ENCODE data around the gene MBOAT1.

The MBOAT1 gene

GRCh38 chr6:20202699-20203302 lies 9.5 kb downstream of the MBOAT1 start:
- TF ChIP-seq TCF4 (CRISPR knock-in tag; IDR thresholded peaks at IDR 0.05; ENCODE audit: borderline replicate concordance) = no peak
- no peak for TF ChIP-seq ARNTL (CRISPR knock-in tag; IDR thresholded peaks at IDR 0.05; ENCODE audit: borderline replicate concordance, low read depth)
- no peak for TF ChIP-seq ZNF70 (CRISPR knock-in tag; IDR thresholded peaks at IDR 0.05)
- TF ChIP-seq ESRRG (CRISPR knock-in tag; IDR thresholded peaks at IDR 0.05) = no peak
- TF ChIP-seq OSR1 (CRISPR knock-in tag; IDR thresholded peaks at IDR 0.05) = no peak
- ATAC-seq = peak; percentile 40

- no peak for ATAC-seq
- TF ChIP-seq CSDC2 (CRISPR knock-in tag; IDR thresholded peaks at IDR 0.05) = no peak
- TF ChIP-seq ZNF565 (CRISPR knock-in tag; conservative IDR thresholded peaks at IDR 0.05; ENCODE audit: low read depth) = no peak
- TF ChIP-seq TCF4 (CRISPR knock-in tag; IDR thresholded peaks at IDR 0.05; ENCODE audit: borderline replicate concordance) = no peak
- TF ChIP-seq RARB (CRISPR knock-in tag; IDR thresholded peaks at IDR 0.05) = no peak
- no peak for TF ChIP-seq ZNF70 (CRISPR knock-in tag; IDR thresholded peaks at IDR 0.05)
- TF ChIP-seq SNAI2 (CRISPR knock-in tag; IDR thresholded peaks at IDR 0.05) = no peak
- TF ChIP-seq ZNF8 (CRISPR knock-in tag; IDR thresholded peaks at IDR 0.05) = no peak
- no peak for TF ChIP-seq GLIS3 (CRISPR knock-in tag; IDR thresholded peaks at IDR 0.05)
- TF ChIP-seq TSHZ2 (CRISPR knock-in tag; IDR thresholded peaks at IDR 0.05) = no peak
- no peak for TF ChIP-seq PATZ1 (CRISPR knock-in tag; IDR thresholded peaks at IDR 0.05; ENCODE audit: borderline replicate concordance)
Measured at GRCh38 chr6:20202324-20202658, 10.0 kb downstream of the MBOAT1 start.

GRCh38 chr6:20200761-20201630 lies 11.3 kb downstream of the MBOAT1 start:
- ATAC-seq = no peak
- TF ChIP-seq TCF4 (CRISPR knock-in tag; IDR thresholded peaks at IDR 0.05; ENCODE audit: borderline replicate concordance) = no peak
- no peak for TF ChIP-seq CREB5 (CRISPR knock-in tag; IDR thresholded peaks at IDR 0.05; ENCODE audit: low read depth)
- no peak for TF ChIP-seq GLIS3 (CRISPR knock-in tag; IDR thresholded peaks at IDR 0.05)
- TF ChIP-seq ESRRG (CRISPR knock-in tag; IDR thresholded peaks at IDR 0.05) = no peak
- TF ChIP-seq PPARA (CRISPR knock-in tag; IDR thresholded peaks at IDR 0.05; ENCODE audit: borderline replicate concordance) = no peak
- TF ChIP-seq CSRNP3 (CRISPR knock-in tag; IDR thresholded peaks at IDR 0.05) = no peak
- TF ChIP-seq ZFP3 (CRISPR knock-in tag; IDR thresholded peaks at IDR 0.05) = no peak
- no peak for TF ChIP-seq POU6F1 (CRISPR knock-in tag; IDR thresholded peaks at IDR 0.05; ENCODE audit: borderline replicate concordance, low read depth)
- no peak for TF ChIP-seq ISL1 (CRISPR knock-in tag; IDR thresholded peaks at IDR 0.05)
- TF ChIP-seq ARNTL (CRISPR knock-in tag; IDR thresholded peaks at IDR 0.05; ENCODE audit: borderline replicate concordance, low read depth) = no peak
- no peak for TF ChIP-seq ZNF8 (CRISPR knock-in tag; IDR thresholded peaks at IDR 0.05)
- no peak for TF ChIP-seq PATZ1 (CRISPR knock-in tag; IDR thresholded peaks at IDR 0.05; ENCODE audit: borderline replicate concordance)
- TF ChIP-seq ZFP30 (CRISPR knock-in tag; IDR thresholded peaks at IDR 0.05) = no peak
- TF ChIP-seq ZC3H10 (CRISPR knock-in tag; IDR thresholded peaks at IDR 0.05) = no peak
- TF ChIP-seq BACH2 (CRISPR knock-in tag; IDR thresholded peaks at IDR 0.05; ENCODE audit: borderline replicate concordance) = no peak
- TF ChIP-seq TSHZ2 (CRISPR knock-in tag; IDR thresholded peaks at IDR 0.05) = no peak
- no peak for TF ChIP-seq ZNF70 (CRISPR knock-in tag; IDR thresholded peaks at IDR 0.05)
- TF ChIP-seq ZNF565 (CRISPR knock-in tag; conservative IDR thresholded peaks at IDR 0.05; ENCODE audit: low read depth) = no peak

All from SK-N-SH treated with all-trans-retinoic acid at 6 μM for 48 hours (cell line).